GM20000 (cell line): Measurements from ENCODE around the gene DUSP16.

Experiments
- DNase-seq: peaks from one replicate; pipeline ENCODE4 v3.0.0; 2012; ENCODE audit warnings: low spot score
- TF ChIP-seq, protein P1 (sequence below): IDR thresholded peaks from 2 replicates; pipeline ENCODE4 v1.5.1; 2012; ENCODE audit warnings: mild to moderate bottlenecking, control low read depth; ENCODE audit errors: extremely low read depth, missing control alignments

The DUSP16 gene

DNA sequence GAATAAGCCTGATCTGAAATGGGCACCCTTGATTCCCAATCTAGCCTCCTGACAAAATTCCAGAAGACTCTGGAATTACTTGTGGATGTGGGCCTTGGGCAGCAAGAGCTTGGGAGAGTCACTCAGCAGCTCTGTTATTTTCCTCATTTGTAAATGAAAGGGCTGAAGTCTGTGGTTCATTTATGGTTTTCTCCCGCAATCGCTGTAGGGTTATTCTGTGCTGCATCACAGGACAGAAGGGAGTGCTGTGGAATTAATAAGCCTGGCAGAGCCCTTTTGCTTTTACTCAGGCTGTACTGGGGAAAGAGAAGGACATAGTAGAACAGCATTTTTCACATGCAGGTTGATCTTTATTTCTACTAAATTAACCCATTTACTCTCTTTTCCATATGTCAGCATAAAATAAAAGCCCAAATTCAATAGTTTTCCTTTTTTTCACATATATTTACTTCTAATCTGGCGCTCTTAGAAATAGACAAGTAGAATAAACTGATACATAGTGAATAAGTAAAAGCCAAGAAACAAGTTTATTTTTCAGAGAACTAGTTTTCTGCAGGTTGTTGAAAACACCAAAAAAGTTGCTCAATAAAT, 49.2 kb downstream of the DUSP16 start:
- TF ChIP-seq, protein P1, sequence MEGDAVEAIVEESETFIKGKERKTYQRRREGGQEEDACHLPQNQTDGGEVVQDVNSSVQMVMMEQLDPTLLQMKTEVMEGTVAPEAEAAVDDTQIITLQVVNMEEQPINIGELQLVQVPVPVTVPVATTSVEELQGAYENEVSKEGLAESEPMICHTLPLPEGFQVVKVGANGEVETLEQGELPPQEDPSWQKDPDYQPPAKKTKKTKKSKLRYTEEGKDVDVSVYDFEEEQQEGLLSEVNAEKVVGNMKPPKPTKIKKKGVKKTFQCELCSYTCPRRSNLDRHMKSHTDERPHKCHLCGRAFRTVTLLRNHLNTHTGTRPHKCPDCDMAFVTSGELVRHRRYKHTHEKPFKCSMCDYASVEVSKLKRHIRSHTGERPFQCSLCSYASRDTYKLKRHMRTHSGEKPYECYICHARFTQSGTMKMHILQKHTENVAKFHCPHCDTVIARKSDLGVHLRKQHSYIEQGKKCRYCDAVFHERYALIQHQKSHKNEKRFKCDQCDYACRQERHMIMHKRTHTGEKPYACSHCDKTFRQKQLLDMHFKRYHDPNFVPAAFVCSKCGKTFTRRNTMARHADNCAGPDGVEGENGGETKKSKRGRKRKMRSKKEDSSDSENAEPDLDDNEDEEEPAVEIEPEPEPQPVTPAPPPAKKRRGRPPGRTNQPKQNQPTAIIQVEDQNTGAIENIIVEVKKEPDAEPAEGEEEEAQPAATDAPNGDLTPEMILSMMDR, result no peak
- no peak for DNase-seq

DNA sequence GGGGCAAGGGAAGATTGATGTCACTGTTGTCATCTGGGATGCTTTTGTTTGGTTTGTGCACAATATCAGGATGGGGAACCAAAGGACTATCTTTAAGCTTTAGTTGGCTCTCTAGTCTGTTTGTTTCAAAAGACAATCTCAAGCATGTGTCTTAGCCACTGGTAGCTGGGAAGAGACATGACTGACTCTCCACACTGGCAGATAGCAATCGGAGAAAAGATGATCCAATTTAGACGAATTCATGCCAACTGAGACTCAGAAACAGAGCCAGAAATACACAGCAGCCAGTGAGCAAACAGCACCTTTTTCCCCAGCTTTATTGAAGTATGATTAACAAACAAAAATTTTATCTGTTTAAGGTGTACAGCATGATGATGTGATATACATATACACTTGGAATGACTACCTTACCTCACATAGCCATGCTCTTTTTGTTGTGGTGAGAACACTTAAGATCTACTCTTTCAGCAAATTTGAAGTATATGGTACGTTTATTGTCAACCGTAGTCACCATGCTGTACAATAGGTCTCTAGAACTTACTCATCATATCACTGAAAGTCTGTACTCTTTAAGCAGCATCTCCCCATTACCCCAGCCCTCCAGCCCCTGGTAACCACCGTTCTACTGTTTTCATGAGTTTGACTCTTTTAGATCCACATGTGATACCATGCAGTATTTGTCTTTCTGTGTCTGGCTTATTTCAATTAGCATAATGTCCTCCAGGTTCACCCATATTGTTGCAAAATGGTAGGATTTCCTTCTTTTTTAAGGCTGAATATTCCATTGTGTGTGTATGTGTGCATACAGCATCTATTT, 50.6 kb downstream of the DUSP16 start:
- TF ChIP-seq, protein P1, result no peak

DNA sequence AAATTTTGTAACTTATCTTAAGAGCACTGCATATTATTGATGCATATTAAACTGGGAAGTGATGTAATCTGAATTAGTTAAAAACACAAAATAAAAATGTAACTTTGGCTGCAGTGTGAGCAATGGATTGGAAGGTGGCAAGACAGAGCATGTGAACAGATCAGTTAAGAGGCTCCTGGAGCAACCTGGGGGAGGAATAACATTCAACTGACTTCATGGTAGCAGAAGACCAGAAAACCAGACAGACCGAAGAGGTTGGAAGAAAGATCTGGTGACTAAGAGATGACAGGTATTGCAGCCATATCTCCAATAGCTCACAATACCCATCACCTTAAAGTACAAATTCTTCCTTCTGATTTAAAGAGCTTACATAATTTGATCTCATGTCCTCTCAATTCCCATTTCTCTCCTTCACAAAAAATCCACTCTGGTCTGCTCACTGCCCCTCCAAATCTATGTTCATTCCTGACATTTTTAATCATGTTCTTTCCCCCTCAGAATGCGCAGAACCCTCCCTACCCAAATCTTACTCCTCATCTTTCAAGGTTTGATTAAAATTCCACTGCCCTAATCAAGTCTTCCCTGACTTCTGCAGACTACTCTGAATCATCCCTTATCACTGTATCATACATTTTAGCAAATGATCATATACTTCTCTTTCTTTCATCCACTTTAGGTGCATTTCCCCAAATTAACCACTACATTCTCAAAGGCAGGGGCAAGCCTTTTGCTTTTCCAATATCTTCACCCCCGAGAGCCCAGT, 51.5 kb downstream of the DUSP16 start:
- TF ChIP-seq, protein P1, result no peak

More for the DNA sequence above, 50.6 kb downstream of the DUSP16 start:
- DNase-seq, result no peak

DNA sequence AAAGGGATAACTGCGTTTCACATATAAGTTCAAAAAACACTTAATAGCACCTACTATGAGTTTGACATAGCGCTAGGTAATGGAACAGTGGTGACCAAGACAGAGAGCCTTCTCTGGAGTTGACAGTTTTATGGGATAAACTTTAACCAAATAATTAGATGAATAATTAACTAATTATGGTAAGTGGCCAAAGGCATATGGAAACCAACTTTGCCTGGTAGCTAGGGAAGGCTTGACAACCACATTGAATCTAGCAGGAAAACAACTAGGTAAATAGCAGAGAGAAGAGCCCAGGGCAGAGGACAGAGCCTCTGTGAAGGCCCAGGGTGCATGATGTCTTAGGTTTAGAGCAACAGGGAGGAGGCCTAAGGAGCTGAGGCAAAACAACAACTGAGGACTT, 52.1 kb downstream of the DUSP16 start:
- DNase-seq, result no peak
- TF ChIP-seq, protein P1, result no peak

More for the DNA sequence above, 51.5 kb downstream of the DUSP16 start:
- no peak for DNase-seq

DNA sequence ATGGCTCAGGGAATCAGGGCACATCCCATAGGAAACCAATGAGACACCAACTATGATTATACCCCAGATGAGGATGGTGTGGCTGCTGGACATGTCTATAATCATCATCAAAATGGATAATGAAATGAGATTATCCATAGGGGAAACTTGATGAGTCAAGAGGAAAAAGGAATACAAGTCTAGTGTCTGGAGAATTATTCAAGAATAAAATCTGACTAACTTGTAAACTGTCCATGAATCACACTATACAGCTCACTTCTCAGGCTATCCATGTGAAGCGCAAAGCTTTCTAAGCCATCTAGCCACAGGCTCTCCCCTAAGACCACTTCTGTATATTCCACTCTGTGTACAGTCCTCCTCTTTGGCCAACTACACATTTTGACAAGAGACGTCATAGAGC, 52.5 kb downstream of the DUSP16 start:
- DNase-seq, result no peak

DNA sequence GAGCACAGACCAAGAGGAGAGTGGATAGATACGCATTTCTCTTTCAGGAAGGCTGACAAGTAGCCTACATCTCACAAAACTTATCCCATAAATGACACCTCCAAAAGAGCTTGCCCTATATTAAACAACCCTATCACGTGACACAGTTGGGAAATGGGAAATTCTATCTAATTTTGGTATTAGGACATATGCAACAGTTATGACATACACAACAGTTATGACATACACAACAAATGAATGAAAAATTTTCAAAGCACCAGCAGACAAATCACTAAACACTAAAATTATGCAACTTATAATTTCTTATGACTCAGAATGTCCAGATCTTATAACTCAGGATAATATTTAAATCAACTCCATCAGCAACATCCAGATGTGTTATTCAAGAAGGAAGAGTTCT, 54.1 kb downstream of the DUSP16 start:
- no peak for DNase-seq
- TF ChIP-seq, protein P1, result no peak

More for the DNA sequence above, 52.5 kb downstream of the DUSP16 start:
- TF ChIP-seq, protein P1, result no peak

DNA sequence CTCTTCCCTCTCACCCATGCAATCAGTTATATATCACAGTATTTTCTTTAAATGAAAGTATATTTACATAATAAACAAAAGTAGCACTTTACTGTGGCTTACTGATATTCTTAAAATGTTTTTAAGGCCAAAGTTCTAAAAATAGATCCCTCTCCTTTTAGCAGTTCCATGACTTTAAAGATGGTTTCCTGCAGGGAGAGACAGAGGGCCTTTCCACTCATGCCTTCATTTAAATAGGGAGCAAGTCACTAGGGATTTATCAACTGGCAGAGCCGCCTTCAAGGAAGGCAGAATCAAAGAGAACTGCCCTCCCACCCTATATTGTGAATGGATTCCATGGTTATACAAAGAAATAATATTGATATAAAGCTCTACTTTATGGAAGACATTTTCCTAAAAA, 55.5 kb downstream of the DUSP16 start:
- no peak for DNase-seq
- TF ChIP-seq, protein P1, result no peak
